Measurements from ENCODE around the gene ELAVL1. TPM values are rescaled to one million over a fixed set of nuclear protein-coding genes. Genes with fewer than 3 reads are reported as not detected.
"Not testable (repeated sequence)": the region's sequence is repeated elsewhere in the genome, so short reads cannot be mapped to it uniquely, and the experiment has no call there.

ELAVL1 gene
- total RNA-seq, 2 experiments from 2014 or later, result 119 to 150 TPM

GRCh38 chr19:7922836-7923195 lies 82.6 kb downstream of the ELAVL1 start:
- H3K27ac Mint-ChIP-seq, result no peak overlapping the region
- no peaks in the 10 kb centered on the region for H3K9me3 Mint-ChIP-seq (ENCODE audit: low read depth)
- DNase-seq (no peak), ATAC-seq (no peak)
- CTCF ChIA-PET, result interaction anchor here (1.6 to 7.6 kb wide), 5 partner anchors 11 to 69 kb away, joined by 4 to 75 read pairs (median 8); partner anchors contain the start of genes MAP2K7 and TIMM44
- peaks cover 9% of the 10 kb centered on the region for H3K27me3 Mint-ChIP-seq
- peaks cover 4% of the 10 kb centered on the region for H3K36me3 Mint-ChIP-seq
- no peak overlapping the region for H3K4me3 Mint-ChIP-seq
- peaks cover 30% of the 10 kb centered on the region for H3K4me1 Mint-ChIP-seq

DNA sequence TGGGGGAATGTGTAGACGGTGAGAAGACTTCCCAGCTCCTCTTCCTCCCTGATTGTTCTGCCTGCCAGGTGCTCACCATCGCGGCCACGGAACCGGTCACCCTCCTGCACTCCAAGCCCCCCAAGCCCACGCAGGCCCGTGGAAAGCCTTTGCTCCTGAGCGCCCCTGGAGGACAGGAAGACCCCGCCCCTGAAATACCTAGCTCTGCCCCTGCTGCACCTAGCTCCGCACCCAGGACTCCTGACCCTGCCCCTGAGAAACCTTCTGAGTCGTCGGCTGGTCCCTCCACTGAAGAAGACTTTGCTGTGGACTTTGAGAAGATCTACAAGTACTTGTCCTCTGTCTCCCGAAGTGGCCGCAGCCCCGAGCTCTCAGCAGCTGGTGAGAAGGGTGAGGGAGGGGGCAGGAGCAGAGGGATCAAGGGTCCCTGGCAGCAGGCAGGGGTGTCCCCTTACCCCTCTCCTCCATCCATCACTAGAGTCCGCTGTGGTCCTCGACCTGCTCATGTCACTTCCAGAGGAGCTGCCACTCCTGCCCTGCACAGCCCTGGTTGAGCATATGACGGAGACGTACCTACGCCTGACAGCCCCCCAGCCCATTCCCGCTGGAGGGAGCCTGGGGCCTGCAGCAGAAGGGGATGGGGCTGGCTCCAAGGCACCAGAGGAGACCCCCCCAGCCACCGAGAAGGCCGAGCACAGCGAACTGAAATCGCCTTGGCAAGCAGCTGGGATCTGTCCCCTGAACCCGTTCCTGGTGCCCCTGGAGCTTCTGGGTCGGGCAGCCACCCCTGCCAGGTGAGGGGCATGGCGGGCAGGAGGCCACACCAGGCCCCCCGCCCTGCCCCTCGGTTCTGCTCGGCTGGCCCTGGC lies 83.2 kb downstream of the ELAVL1 start:
- Mint-ChIP-seq H3K27ac (no peak overlapping the region), H3K36me3 (peaks cover 4% of the 10 kb centered on the region), H3K4me1 (peaks cover 31% of the 10 kb centered on the region), H3K9me3 (ENCODE audit: low read depth) (no peaks in the 10 kb centered on the region), H3K27me3 (peaks cover 12% of the 10 kb centered on the region), H3K4me3 (peak overlapping the region; percentile 12)
- ATAC-seq (no peak), DNase-seq (no peak)
- CTCF ChIA-PET, result interaction anchor here (1.0 to 7.6 kb wide), 8 partner anchors 7 to 241 kb away, joined by 4 to 75 read pairs (median 8); partner anchors contain the start of genes MAP2K7, TIMM44 and TRAPPC5

DNA sequence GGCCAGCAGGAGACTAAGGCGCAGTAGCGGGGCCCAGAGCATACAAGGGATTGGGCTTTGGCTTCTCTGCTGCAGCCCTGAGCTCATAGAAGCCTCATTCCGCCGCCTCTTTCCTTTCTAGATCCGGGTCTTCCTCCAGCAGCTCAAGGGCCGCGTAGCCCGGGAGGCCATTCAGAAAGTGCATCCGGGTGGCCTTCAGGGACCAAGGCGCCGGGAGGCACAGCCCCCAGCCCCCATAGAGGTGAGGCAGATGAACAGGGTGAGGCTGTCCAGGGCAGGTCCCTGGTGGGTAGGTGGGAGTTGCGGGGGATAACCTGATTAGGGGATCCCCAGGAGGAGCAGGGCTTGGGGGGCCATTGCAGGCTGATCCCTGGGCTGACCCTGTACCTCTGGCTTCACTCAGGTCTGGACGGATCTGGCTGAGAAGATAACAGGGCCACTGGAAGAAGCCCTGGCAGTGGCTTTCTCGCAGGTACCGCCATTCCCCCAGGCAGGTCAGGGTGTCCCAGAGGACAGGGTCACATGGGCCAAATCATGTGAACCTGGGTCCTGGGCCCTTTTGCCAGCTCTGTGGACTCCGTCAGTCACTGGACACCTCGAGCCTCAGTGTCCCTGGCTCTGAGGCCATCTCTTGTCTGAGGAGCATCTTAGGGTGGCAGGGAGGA lies 84.0 kb downstream of the ELAVL1 start:
- peak overlapping the region; percentile 92 for H3K27ac Mint-ChIP-seq
- peaks cover 34% of the 10 kb centered on the region for H3K4me1 Mint-ChIP-seq
- peaks cover 4% of the 10 kb centered on the region for H3K36me3 Mint-ChIP-seq

DNA sequence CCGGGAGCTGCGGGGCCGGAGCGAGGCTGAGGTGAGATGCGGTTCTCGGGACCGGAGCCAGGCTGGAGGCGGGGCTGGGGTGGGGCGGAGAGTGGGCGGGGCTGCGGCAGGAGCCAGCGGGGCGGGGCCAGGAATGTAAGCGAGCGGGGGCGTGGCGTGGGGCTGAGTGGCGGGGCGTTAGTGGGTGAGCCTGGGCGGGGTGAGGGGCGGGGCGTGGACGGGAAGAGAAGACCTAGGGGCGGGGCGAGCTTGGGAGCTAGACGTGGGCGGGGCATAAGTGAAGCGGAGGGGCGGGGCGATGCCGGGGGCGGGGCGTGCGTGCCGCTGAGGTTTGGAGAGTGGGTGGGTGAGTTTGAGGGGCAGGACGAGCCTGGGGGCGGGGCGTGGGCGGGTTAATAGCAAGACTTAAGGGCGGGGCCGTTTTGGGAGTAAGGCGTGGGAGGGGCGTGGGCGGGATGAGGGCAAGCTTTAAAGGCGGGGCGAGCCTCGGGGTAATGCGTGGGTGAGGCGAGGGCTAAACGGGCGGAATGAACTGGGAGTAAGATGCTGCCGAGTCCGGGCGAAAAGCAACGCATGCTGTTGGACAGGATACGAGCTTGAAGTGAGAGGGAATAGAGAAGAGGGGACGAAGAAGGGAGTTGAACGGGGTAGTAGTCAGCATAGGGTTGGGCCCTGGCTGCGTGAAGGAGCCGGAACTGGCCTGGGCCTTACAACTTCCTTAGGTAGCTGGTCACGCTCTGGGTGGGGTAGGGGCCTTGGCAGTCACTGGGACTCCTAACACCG lies 84.7 kb downstream of the ELAVL1 start:
- ATAC-seq, result peak; percentile 64
- H3K27me3 Mint-ChIP-seq, result peaks cover 20% of the 10 kb centered on the region
- H3K36me3 Mint-ChIP-seq, result peaks cover 4% of the 10 kb centered on the region
- peak overlapping the region; percentile 92 for H3K27ac Mint-ChIP-seq
- peak; percentile 99 for DNase-seq
- H3K4me1 Mint-ChIP-seq, result peaks cover 31% of the 10 kb centered on the region
- no peaks in the 10 kb centered on the region for H3K9me3 Mint-ChIP-seq (ENCODE audit: low read depth)
- CTCF ChIA-PET, result interaction anchor here (1.0 to 7.6 kb wide), 13 partner anchors 9 to 352 kb away, joined by 3 to 75 read pairs (median 5); partner anchors contain the start of genes MAP2K7 and TIMM44
- H3K4me3 Mint-ChIP-seq, result peak overlapping the region; percentile 83

More for the DNA sequence above, 84.0 kb downstream of the ELAVL1 start:
- ATAC-seq, result no peak
- peak overlapping the region; percentile 83 for H3K4me3 Mint-ChIP-seq
- H3K9me3 Mint-ChIP-seq (ENCODE audit: low read depth), result no peaks in the 10 kb centered on the region
- CTCF ChIA-PET, result interaction anchor here (1.0 to 7.6 kb wide), 8 partner anchors 8 to 241 kb away, joined by 3 to 75 read pairs (median 6); partner anchors contain the start of genes TIMM44 and TRAPPC5
- no peak for DNase-seq
- peaks cover 16% of the 10 kb centered on the region for H3K27me3 Mint-ChIP-seq

GRCh38 chr19:7919610-7920518 lies 85.6 kb downstream of the ELAVL1 start, which contains the start of gene SNAPC2:
TSS of gene SNAPC2 (plus strand) at chr19:7920338. CDS start at chr19:7920367, 29 bp downstream.
- no peaks in the 10 kb centered on the region for H3K9me3 Mint-ChIP-seq (ENCODE audit: low read depth)
- peaks cover 4% of the 10 kb centered on the region for H3K36me3 Mint-ChIP-seq
- peak; percentile 98 for DNase-seq
- CTCF ChIA-PET, result interaction anchor here (1.0 to 7.6 kb wide), 12 partner anchors 10 to 351 kb away, joined by 3 to 75 read pairs (median 6); partner anchors contain the start of genes MAP2K7 and TIMM44
- peaks cover 32% of the 10 kb centered on the region for H3K4me1 Mint-ChIP-seq
- peaks cover 28% of the 10 kb centered on the region for H3K27me3 Mint-ChIP-seq
- ATAC-seq, result peak; percentile 78
- H3K27ac Mint-ChIP-seq, result peak within 1 kb of the TSS; percentile 92
- peak within 1 kb of the TSS; percentile 83 for H3K4me3 Mint-ChIP-seq

DNA sequence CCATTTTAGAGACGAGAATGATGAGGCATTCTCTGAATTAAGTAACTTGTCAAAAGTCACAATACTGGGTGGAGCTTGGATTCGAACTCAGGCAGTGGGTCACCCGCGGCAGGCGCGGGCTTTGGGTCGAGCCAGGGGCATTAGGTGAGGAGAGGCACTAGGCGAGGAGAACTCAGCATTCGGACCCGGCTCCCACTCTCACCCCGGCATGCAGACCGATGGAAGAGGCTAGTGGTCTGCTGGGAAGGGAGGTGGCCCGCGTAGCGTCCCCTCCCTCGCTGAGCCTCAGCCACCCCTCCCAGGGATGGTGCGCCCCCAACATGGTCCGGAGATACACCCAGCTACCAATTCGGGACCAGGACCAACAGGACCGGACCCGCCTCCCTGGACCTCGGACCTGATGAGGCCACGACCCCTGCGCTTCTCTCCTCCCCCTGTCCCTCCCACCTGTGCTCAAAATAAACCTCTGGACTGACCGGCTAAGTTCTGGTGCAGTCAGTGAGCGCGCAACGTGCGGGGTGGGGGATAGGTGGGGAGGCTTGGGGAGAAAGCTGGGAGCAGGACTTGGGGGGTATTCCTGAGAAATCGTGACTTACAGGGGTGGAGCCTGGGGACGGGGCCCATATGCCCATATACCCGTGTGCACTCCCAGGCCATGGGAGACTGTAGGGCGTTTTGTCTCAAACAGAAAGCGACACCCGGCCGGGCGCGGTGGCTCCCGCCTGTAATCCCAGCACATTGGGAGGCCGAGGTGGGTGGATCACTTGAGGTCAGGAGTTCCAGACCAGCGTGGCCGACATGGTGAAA lies 86.6 kb downstream of the ELAVL1 start:
- Mint-ChIP-seq H3K27ac (no peak overlapping the region), H3K9me3 (ENCODE audit: low read depth) (no peaks in the 10 kb centered on the region), H3K36me3 (peaks cover 4% of the 10 kb centered on the region), H3K27me3 (peaks cover 29% of the 10 kb centered on the region), H3K4me3 (peak overlapping the region; percentile 76), H3K4me1 (peaks cover 32% of the 10 kb centered on the region)
- CTCF ChIA-PET, result interaction anchor here (0.9 to 7.6 kb wide), 9 partner anchors 10 to 350 kb away, joined by 3 to 75 read pairs (median 6); partner anchors contain the start of genes MAP2K7 and TIMM44
- DNase-seq (no peak), ATAC-seq (no peak)

DNA sequence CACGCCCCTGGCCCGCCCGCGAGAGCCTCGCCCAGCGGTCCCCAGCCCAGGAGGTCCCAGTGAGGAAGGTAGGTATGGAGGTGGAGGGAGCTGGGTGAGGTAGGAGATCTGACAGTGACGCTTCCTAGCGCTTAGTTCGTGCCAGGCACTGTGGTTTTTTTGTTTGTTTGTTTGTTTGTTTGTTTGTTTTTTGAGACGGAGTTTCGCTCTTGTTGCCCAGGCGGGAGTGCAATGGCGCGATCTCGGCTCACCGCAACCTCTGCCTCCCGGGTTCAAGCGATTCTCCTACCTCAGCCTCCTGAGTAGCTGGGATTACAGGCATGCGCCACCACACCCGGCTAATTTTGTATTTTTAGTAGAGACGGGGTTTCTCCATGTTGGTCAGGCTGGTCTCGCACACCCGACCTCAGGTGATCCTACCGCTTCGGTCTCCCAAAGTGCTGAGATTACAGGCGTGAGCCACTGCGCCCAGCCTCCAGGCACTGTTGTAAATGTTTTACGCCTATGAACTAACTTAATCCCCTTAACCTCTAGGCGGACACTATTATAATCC lies 87.3 kb downstream of the ELAVL1 start:
- not testable (repeated sequence) for H3K9me3 Mint-ChIP-seq (ENCODE audit: low read depth); H3K36me3 Mint-ChIP-seq; ATAC-seq; DNase-seq; H3K27ac Mint-ChIP-seq
- peaks cover 32% of the 10 kb centered on the region for H3K4me1 Mint-ChIP-seq
- peak overlapping the region; percentile 54 for H3K4me3 Mint-ChIP-seq
- CTCF ChIA-PET, result interaction anchor here (0.8 to 7.6 kb wide), 9 partner anchors 11 to 84 kb away, joined by 3 to 75 read pairs (median 4); partner anchors contain the start of genes MAP2K7 and TIMM44
- H3K27me3 Mint-ChIP-seq, result peaks cover 29% of the 10 kb centered on the region

DNA sequence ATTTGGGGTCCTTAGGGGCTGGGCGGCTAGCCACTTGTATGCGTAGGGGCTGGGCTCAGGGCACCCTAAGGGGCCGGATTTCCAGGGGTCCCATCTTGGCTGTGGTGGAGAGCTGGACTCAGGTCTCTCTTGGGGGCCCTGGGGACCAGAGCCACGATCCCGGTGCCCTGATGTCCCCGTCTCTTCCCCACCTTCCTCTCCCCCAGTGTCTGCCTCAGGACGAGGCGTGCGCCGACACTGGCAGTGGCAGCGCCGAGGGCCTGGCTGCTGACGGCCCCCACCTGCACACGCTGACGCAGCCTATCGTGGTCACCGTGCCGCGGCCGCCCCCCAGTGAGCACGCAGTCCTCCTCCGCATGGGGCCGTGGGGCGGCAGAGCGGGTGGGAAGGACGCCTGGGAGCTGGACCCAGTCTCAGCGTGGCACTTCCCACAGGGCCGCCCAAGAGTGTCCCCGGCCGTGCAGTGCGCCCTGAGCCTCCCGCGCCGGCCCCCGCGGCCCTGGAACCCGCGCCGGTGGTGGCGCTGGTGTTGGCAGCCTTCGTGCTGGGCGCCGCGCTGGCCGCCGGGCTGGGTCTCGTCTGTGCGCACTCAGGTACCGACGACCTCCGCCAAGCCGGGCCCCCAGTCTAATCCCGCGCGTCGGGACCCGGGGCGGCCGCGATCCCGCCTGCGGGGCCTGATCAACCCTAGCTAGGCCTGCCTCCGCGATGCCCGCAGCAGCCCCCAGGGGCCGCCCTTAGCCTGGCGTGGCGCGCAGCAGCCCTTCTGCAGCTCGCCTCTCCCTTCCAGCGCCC lies 88.0 kb downstream of the ELAVL1 start:
- Mint-ChIP-seq H3K27ac (no peak overlapping the region), H3K4me1 (peaks cover 32% of the 10 kb centered on the region), H3K9me3 (ENCODE audit: low read depth) (no peaks in the 10 kb centered on the region)

GRCh38 chr19:7916955-7917266 lies 88.5 kb downstream of the ELAVL1 start:
- peak overlapping the region; percentile 71 for H3K4me3 Mint-ChIP-seq
- H3K27me3 Mint-ChIP-seq, result peaks cover 29% of the 10 kb centered on the region
- peaks cover 28% of the 10 kb centered on the region for H3K4me1 Mint-ChIP-seq
- DNase-seq, result no peak
- CTCF ChIA-PET, result interaction anchor here (1.0 to 7.1 kb wide), 6 partner anchors 9 to 236 kb away, joined by 3 to 41 read pairs (median 4); partner anchors contain the start of genes MAP2K7 and TRAPPC5
- no peak for ATAC-seq
- H3K27ac Mint-ChIP-seq, result peak overlapping the region; percentile 36
- H3K36me3 Mint-ChIP-seq, result peaks cover 4% of the 10 kb centered on the region
- H3K9me3 Mint-ChIP-seq (ENCODE audit: low read depth), result no peaks in the 10 kb centered on the region

More for the DNA sequence above, 88.0 kb downstream of the ELAVL1 start:
- ATAC-seq (peak; percentile 16), DNase-seq (peak; percentile 70)
- Mint-ChIP-seq H3K4me3 (peak overlapping the region; percentile 71), H3K27me3 (peaks cover 29% of the 10 kb centered on the region), H3K36me3 (peaks cover 6% of the 10 kb centered on the region)
- CTCF ChIA-PET, result interaction anchor here (0.8 to 7.6 kb wide), 11 partner anchors 9 to 237 kb away, joined by 3 to 75 read pairs (median 4); partner anchors contain the start of genes MAP2K7, TIMM44 and TRAPPC5
